AG04449 (cell line): ENCODE results near the gene EDARADD.

Experiments used
- CTCF ChIA-PET: fragments of 350-600 bp; formaldehyde crosslinking; extraction: SDS; loops from one replicate; lab custom pipeline; 2021; ENCODE audit warnings: antibody characterized with exemption; lab: Yijun Ruan, JAX
- POLR2A ChIA-PET: fragments of 400-600, 350-600 bp; formaldehyde crosslinking; extraction: SDS; loops from one replicate; lab custom pipeline; 2020; ENCODE audit warnings: antibody characterized with exemption, inconsistent platforms; lab: Yijun Ruan, JAX
- DNase-seq: peaks from one replicate; pipeline ENCODE4 v3.0.0-alpha.2; 2010; ENCODE audit warnings: low read depth, low spot score
- H3K4me3 ChIP-seq: 2 replicates; pipeline ENCODE4 v1.5.1; 2011; ENCODE audit warnings: low read depth, mild to moderate bottlenecking, control low read depth, low read length
- TF ChIP-seq, protein P1 (sequence below): IDR thresholded peaks from one replicate; pipeline ENCODE4 v1.5.1; 2011; ENCODE audit warnings: mild to moderate bottlenecking, moderate library complexity, low read length, control low read depth, inconsistent platforms; ENCODE audit not compliant: insufficient read depth; ENCODE audit errors: missing control alignments

The EDARADD gene

DNA sequence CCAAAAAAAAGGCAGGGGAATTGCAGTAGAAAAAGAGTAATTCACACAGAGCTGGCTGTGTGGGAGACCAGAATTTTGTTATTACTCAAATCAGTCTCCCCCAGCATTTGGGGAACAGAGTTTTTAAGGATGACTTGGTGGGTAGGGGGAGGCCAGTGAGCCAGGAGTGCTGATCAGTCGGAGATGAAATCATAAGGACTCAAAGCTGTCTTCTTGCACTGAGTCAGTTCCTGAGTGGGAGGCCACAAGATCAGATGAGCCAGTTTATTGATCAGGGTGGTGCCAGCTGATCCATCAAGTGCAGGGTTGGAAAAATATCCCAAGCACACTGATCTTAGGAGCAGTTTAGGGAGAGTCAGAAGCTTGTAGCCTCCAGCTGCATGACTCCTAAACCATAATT lies 23.7 kb upstream of the EDARADD start:
- no peak for DNase-seq
- TF ChIP-seq, protein P1, sequence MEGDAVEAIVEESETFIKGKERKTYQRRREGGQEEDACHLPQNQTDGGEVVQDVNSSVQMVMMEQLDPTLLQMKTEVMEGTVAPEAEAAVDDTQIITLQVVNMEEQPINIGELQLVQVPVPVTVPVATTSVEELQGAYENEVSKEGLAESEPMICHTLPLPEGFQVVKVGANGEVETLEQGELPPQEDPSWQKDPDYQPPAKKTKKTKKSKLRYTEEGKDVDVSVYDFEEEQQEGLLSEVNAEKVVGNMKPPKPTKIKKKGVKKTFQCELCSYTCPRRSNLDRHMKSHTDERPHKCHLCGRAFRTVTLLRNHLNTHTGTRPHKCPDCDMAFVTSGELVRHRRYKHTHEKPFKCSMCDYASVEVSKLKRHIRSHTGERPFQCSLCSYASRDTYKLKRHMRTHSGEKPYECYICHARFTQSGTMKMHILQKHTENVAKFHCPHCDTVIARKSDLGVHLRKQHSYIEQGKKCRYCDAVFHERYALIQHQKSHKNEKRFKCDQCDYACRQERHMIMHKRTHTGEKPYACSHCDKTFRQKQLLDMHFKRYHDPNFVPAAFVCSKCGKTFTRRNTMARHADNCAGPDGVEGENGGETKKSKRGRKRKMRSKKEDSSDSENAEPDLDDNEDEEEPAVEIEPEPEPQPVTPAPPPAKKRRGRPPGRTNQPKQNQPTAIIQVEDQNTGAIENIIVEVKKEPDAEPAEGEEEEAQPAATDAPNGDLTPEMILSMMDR, result no peak
- ChIA-PET POLR2A (no interaction called here), CTCF (no interaction called here)
- no peak overlapping the region for H3K4me3 ChIP-seq

DNA sequence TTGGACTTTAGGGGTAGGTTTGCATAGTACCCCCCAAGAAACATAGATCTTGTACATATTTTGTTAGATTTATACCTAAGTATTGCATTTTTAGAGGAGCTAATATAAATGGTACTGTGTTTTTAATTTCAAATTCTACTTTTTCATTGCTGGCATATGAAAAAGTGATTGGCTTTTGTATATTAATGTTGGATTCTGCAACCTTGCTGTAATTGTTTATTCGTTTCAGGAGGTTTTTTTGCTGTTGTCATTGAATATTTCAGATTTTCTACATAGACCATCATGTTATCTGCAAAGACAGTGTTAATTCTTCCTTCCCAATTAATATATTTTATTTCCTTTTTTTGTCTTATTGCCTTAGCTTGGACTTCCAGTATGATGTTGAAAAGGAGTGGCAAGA lies 23.0 kb upstream of the EDARADD start:
- TF ChIP-seq, protein P1, result no peak
- CTCF ChIA-PET, result no interaction called here

DNA sequence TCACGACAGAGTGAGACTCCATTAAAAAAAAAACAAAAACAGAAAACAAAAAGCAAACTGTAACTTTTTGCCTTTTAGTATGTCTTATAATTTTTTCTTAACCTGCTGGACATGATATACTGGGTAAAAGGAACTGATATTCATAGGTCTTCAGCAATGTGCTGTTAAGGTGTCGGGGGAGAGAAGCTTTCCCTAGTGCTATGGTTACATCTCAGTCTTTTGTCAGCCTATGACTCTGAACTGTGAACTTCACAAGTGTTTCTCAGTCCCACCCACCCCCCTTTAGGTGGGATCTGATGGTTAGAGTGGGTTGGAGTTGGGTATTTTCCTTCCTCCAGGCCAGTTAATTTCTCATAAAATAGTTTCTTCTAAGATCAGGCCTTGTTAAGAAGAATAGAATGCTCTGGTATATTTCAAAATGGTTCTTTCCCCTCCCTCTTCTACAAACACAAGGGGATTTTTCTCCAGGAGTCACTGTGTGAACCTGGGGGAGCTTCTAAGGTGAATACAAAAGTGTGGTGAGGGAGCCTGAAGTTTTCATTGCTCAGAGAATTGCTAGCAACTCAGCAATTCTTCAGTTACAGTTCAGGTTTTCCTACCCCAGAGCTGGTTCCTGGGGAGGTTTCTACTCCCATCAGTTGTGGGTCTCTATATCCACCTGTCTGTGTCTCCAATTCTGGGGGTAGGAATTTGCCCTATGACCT lies 16.1 kb upstream of the EDARADD start:
- H3K4me3 ChIP-seq, result no peak overlapping the region
- TF ChIP-seq, protein P1, result no peak
- POLR2A ChIA-PET, result no interaction called here
- CTCF ChIA-PET, result no interaction called here
- DNase-seq, result no peak

More for the DNA sequence above, 23.0 kb upstream of the EDARADD start:
- no peak for DNase-seq
- POLR2A ChIA-PET, result no interaction called here
- no peak overlapping the region for H3K4me3 ChIP-seq

DNA sequence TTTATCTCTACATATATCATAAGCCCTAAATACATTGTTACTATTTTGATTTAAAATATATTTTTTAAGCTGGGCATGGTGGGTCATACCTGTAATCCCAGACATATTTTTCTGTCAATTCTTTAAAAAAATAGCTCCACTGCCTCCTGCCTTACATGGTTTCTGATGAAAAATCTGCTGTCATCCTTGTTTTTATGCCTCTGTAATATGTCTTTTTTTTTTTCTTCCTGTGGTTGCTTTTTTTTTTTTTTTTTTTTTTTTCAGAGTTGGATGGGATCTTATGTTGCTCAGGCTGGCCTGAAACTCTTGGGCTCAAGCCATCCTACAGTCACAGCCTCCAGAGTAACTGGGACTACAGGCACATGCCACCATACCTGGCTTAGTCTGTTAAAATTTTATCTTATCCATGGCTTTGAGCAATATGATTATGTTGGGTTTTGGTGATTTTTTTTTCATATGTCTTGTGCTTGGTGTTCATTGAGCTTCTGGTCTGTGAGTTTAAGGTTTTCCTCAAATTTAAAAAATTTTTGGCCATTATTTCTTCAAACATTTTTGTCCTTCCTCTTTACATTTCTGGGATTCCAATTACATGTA lies 12.4 kb upstream of the EDARADD start:
- no peak overlapping the region for H3K4me3 ChIP-seq
- TF ChIP-seq, protein P1, result no peak
- no peak for DNase-seq
- ChIA-PET POLR2A (no interaction called here), CTCF (no interaction called here)

DNA sequence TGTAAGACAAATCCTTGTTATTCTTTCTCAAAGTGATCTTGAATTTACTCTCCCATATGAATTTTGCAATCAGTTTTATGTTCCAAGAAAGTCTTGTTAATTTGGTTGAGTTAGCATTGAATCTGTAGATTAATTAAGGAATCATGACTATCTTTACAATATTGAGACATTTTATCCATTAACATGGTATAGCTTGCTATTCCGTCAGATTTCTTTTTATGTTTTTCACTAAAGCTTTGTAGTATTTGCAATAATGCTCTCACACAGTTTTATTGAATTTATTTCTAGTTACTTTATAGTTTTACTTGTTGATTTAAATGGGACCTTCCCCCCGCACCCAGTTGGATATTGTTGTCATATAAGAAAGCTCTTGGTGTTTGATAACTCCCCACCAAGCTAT lies 5.8 kb upstream of the EDARADD start:
- no peak for DNase-seq
- TF ChIP-seq, protein P1, result no peak
- no peak overlapping the region for H3K4me3 ChIP-seq
- POLR2A ChIA-PET, result no interaction called here
- CTCF ChIA-PET, result interaction anchor here (0.5 kb wide), 1 partner anchor 23 kb away, joined by 3 read pairs; no protein-coding TSS in a partner anchor

DNA sequence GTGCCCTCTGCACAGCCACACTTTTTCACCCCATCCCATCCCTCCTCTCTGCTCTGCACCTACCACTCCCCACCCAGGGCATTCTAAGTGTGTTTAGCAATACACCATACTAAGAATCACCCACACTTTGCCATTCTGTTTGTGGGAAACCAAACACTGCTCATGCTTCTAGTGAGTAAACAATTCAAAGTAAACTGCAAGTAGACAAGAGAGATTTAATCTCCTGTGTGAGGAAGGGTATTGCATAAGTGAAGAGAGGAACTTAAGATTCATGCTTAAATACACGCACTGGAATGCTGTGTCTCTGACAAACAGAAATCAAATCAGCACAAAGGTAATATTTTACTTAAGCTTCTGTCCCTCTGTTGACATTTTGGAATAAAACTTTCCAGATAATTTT lies 4.8 kb upstream of the EDARADD start:
- no peak overlapping the region for H3K4me3 ChIP-seq
- TF ChIP-seq, protein P1, result no peak
- DNase-seq, result no peak
- CTCF ChIA-PET, result no interaction called here
- POLR2A ChIA-PET, result no interaction called here
